Endothelial cell of umbilical vein (primary cell): Measurements from ENCODE around the gene DARS1. TPM values are rescaled to one million over a fixed set of nuclear protein-coding genes. Genes with fewer than 3 reads are reported as not detected.

Experiments used
- BruUV-seq: library from RNA; stranded (reverse); fragments of 400-500 nt; replicated peaks from 2 replicates; lab custom pipeline; 2021; lab: Mats Ljungman, UMichigan
- CTCF ChIA-PET: fragments of 300-600, 350-600 bp; sonication (Branson Sonifier 250); formaldehyde crosslinking; loops from one replicate; lab custom pipeline; 2021; ENCODE audit warnings: antibody characterized with exemption, inconsistent platforms; lab: Charles Lee
- POLR2A ChIA-PET: fragments of 300-600, 350-600 bp; sonication (Branson Sonifier 250); formaldehyde crosslinking; loops from one replicate; lab custom pipeline; 2021; ENCODE audit warnings: antibody characterized with exemption, inconsistent platforms; lab: Charles Lee
- DNase-seq: peaks from one replicate; pipeline ENCODE4 v3.0.0-alpha.2; 2011; ENCODE audit warnings: low read depth, low spot score
- FAIRE-seq: peaks from 2 replicates; lab custom pipeline; 2011; peaks lifted over from hg19 to GRCh38; lab: Jason Lieb, UNC
- H2AFZ ChIP-seq: 2 replicates; pipeline ENCODE4 v1.6.0; 2012; ENCODE audit warnings: low read depth, low read length, control low read depth, inconsistent platforms
- H3K27ac ChIP-seq: 2 replicates; pipeline ENCODE4 v1.5.1; 2011; ENCODE audit warnings: low read depth, mild to moderate bottlenecking, control low read depth, low read length, moderate library complexity; ENCODE audit not compliant: insufficient read depth
- H3K27me3 ChIP-seq, 2 experiments: 2 replicates each; pipeline versions ENCODE4 v1.6.0 to v1.6.1; 2011; ENCODE audit warnings: low read length in 2 of 2, mixed read lengths in 1 of 2; ENCODE audit not compliant: control insufficient read depth in 2 of 2, insufficient read depth in 2 of 2
- H3K36me3 ChIP-seq, 2 experiments: 2 replicates in 1 of 2; 3 replicates in 1 of 2; pipeline ENCODE4 v1.5.1; 2011; ENCODE audit warnings: low read length in 2 of 2, mild to moderate bottlenecking in 1 of 2, moderate library complexity in 1 of 2; ENCODE audit not compliant: control insufficient read depth in 2 of 2, insufficient read depth in 2 of 2; ENCODE audit errors: extremely low read depth in 1 of 2
- H3K4me1 ChIP-seq: 3 replicates; pipeline ENCODE4 v1.5.1; 2011; ENCODE audit warnings: mild to moderate bottlenecking, low read length; ENCODE audit not compliant: control insufficient read depth, insufficient read depth; ENCODE audit errors: extremely low read depth
- H3K4me2 ChIP-seq: 2 replicates; pipeline ENCODE4 v1.6.1; 2011; ENCODE audit warnings: low read length, control low read depth, mixed read lengths; ENCODE audit not compliant: insufficient read depth
- H3K4me3 ChIP-seq, 3 experiments: fragments of 200-600 bp in 1 of 3; sonication (generic), shearing (Covaris generic) in 1 of 3; replicated peaks in 1 of 3; 2 replicates each; pipeline ENCODE4 v1.5.1; 2011 to 2016; ENCODE audit warnings: control low read depth in 3 of 3, low read length in 3 of 3, mild to moderate bottlenecking in 2 of 3, inconsistent platforms in 1 of 3, low read depth in 1 of 3, moderate library complexity in 1 of 3; ENCODE audit not compliant: insufficient read depth in 1 of 3
- H3K79me2 ChIP-seq: 2 replicates; pipeline ENCODE4 v1.6.0; 2012; ENCODE audit warnings: low read length, inconsistent platforms; ENCODE audit not compliant: control insufficient read depth, insufficient read depth
- H3K9ac ChIP-seq: replicated peaks from 2 replicates; pipeline ENCODE3; 2011; ENCODE audit warnings: low read length, control low read depth; ENCODE audit not compliant: insufficient read depth; ENCODE audit errors: extremely low read depth
- H3K9me1 ChIP-seq: replicated peaks from 3 replicates; pipeline ENCODE4 v1.6.0; 2011; ENCODE audit warnings: mild to moderate bottlenecking, low read length; ENCODE audit not compliant: control insufficient read depth, insufficient read depth; ENCODE audit errors: extremely low read depth
- H3K9me3 ChIP-seq: replicated peaks from 2 replicates; pipeline ENCODE4 v1.5.1; 2012; ENCODE audit warnings: low read length, inconsistent platforms; ENCODE audit not compliant: control insufficient read depth, insufficient read depth
- H4K20me1 ChIP-seq: replicated peaks from 2 replicates; pipeline ENCODE3; 2011; ENCODE audit warnings: mild to moderate bottlenecking, low read length; ENCODE audit not compliant: control insufficient read depth, insufficient read depth; ENCODE audit errors: extremely low read depth
- EZH2 ChIP-seq: IDR thresholded peaks from 2 replicates; pipeline ENCODE4 v1.6.1; 2012; ENCODE audit warnings: borderline replicate concordance, low read depth, mild to moderate bottlenecking, moderate library complexity, low read length, inconsistent platforms; ENCODE audit not compliant: severe bottlenecking
- FOS ChIP-seq: IDR thresholded peaks from 2 replicates; pipeline ENCODE4 v1.6.1; 2011; ENCODE audit warnings: mild to moderate bottlenecking, low read length, moderate library complexity, borderline replicate concordance; ENCODE audit not compliant: insufficient read depth
- GATA2 ChIP-seq: IDR thresholded peaks from 2 replicates; pipeline ENCODE4 v1.7.0; 2011; ENCODE audit warnings: low read depth, mild to moderate bottlenecking, moderate library complexity, mixed read lengths, low read length; ENCODE audit not compliant: insufficient read length, insufficient read depth
- JUN ChIP-seq: IDR thresholded peaks from 2 replicates; pipeline ENCODE4 v1.6.1; 2011; ENCODE audit warnings: borderline replicate concordance, low read depth; ENCODE audit not compliant: insufficient read length, insufficient read depth
- MYC ChIP-seq: IDR thresholded peaks from one replicate; pipeline ENCODE4 v1.6.1; 2011; ENCODE audit warnings: mild to moderate bottlenecking, low read depth, low read length
- POLR2A ChIP-seq: IDR thresholded peaks from 2 replicates; pipeline ENCODE4 v1.6.1; 2012; ENCODE audit warnings: low read depth, mild to moderate bottlenecking, control low read depth, low read length
- POLR2AphosphoS5 ChIP-seq: IDR thresholded peaks from 2 replicates; pipeline ENCODE4 v1.6.1; 2012; ENCODE audit warnings: low read depth, mild to moderate bottlenecking, control low read depth, low read length, moderate library complexity; ENCODE audit not compliant: insufficient read depth
- dilution Hi-C: fragments of 300-500 bp; cut with MboI; formaldehyde crosslinking; loops from one replicate; pipeline ENCODE4 v1.15.0; 2019; ENCODE audit warnings: low sequenced_read_pairs; ENCODE audit not compliant: extremely low pct_ligation_motif_present
- intact Hi-C: fragments of 100-400 bp; cut with micrococcal nuclease; formaldehyde crosslinking; loops from one replicate; pipeline ENCODE4 v1.10.0; 2022
- polyA plus RNA-seq, 4 experiments: library from polyadenylated mRNA; depleted of rRNA in 3 of 4; stranded (reverse) in 3 of 4; unstranded in 1 of 4; fragments of >200 nt; gene quantifications; 2 replicates each; pipeline versions ENCODE4 v1.2.1 to v1.2.3, GENCODE V29; 2011 to 2012; ENCODE audit warnings: missing spikeins in 1 of 4
- total RNA-seq: library from RNA; stranded (reverse); gene quantifications from 2 replicates; pipeline ENCODE4 v1.2.3, GENCODE V29; 2021
- TF ChIP-seq, protein P1 (sequence below), 2 donors: IDR thresholded peaks; 1 replicate in 1 of 2; 2 replicates in 1 of 2; pipeline ENCODE4 v1.5.1; 2011; ENCODE audit warnings: low read length in 2 of 2, mild to moderate bottlenecking in 2 of 2, moderate library complexity in 2 of 2, control low read depth in 1 of 2, inconsistent platforms in 1 of 2, low read depth in 1 of 2; ENCODE audit not compliant: insufficient read depth in 1 of 2; ENCODE audit errors: extremely low read depth in 1 of 2
- TF ChIP-seq, protein P2 (sequence below): IDR thresholded peaks from 2 replicates; pipeline ENCODE4 v1.6.1; 2011; ENCODE audit not compliant: insufficient read depth, insufficient read length

DARS1 gene
- total and polyA plus RNA-seq, 2 donors (not counting 3 experiments of a cell fraction or from before 2014, with no cell fraction given), result 20.9 to 41.5 TPM

DNA sequence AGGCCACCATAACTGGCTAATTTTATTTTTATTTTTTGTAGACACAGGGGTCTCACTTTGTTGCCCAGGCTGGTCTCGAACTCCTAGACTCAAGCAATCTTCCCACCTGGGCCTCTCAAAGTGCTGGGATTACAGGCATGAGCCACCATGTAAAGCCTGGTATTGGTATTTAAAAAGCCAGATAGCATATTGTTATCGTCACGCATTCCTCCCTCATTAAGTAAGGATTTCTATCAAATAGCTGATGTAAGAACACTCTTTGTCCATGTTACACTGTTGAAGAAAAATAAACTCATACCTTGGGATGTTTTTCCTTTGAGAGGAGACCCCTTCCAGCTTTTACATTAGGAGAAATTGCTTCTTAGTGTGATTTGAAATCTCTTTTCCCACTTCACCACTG lies 39.2 kb upstream of the DARS1 start:
- dilution Hi-C loops, result no loop called here
- intact Hi-C loops, result loop anchor here (5.0 kb wide), 2 partner anchors 107 to 353 kb away; no protein-coding TSS in a partner anchor
- DNase-seq, result no peak
- POLR2A ChIA-PET, result no interaction called here
- Histone ChIP-seq H4K20me1 (no peaks in the 10 kb centered on the region), H3K27me3 (peaks cover 3 to 9% of the 10 kb centered on the region in 2 experiments), H3K4me2 (no peak overlapping the region), H3K79me2 (no peaks in the 10 kb centered on the region), H3K9me3 (no peaks in the 10 kb centered on the region), H3K36me3 (no peaks in the 10 kb centered on the region), H3K4me1 (peaks cover under 1% of the 10 kb centered on the region), H3K4me3 (no peak overlapping the region), H3K27ac (no peak overlapping the region), H2AFZ (no peak overlapping the region), H3K9ac (no peak overlapping the region), H3K9me1 (no peaks in the 10 kb centered on the region)
- TF ChIP-seq, protein P1, sequence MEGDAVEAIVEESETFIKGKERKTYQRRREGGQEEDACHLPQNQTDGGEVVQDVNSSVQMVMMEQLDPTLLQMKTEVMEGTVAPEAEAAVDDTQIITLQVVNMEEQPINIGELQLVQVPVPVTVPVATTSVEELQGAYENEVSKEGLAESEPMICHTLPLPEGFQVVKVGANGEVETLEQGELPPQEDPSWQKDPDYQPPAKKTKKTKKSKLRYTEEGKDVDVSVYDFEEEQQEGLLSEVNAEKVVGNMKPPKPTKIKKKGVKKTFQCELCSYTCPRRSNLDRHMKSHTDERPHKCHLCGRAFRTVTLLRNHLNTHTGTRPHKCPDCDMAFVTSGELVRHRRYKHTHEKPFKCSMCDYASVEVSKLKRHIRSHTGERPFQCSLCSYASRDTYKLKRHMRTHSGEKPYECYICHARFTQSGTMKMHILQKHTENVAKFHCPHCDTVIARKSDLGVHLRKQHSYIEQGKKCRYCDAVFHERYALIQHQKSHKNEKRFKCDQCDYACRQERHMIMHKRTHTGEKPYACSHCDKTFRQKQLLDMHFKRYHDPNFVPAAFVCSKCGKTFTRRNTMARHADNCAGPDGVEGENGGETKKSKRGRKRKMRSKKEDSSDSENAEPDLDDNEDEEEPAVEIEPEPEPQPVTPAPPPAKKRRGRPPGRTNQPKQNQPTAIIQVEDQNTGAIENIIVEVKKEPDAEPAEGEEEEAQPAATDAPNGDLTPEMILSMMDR (IDR thresholded peaks at IDR 0.05; ENCODE audit: extremely low read depth in 1 of 2, insufficient read depth in 1 of 2, low read depth in 1 of 2, low read length in 2 of 2), result no peak
- no peak for TF ChIP-seq MYC
- TF ChIP-seq, protein P2, sequence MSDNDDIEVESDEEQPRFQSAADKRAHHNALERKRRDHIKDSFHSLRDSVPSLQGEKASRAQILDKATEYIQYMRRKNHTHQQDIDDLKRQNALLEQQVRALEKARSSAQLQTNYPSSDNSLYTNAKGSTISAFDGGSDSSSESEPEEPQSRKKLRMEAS, result no peak
- TF ChIP-seq JUN, result no peak
- TF ChIP-seq FOS, result no peak
- TF ChIP-seq POLR2A, result no peak
- no peak for TF ChIP-seq GATA2
- TF ChIP-seq EZH2, result no peak
- no peak for TF ChIP-seq POLR2AphosphoS5
- FAIRE-seq, result no peak
- no TSS peak for BruUV-seq
- CTCF ChIA-PET, result no interaction called here
